Endothelial cell of umbilical vein (primary cell): Measurements from ENCODE around the gene DDX39A.

Source experiments
- EZH2 ChIP-seq: IDR thresholded peaks from 2 replicates; pipeline ENCODE4 v1.6.1; 2012; ENCODE audit warnings: borderline replicate concordance, low read depth, mild to moderate bottlenecking, moderate library complexity, low read length, inconsistent platforms; ENCODE audit not compliant: severe bottlenecking
- GATA2 ChIP-seq: IDR thresholded peaks from 2 replicates; pipeline ENCODE4 v1.7.0; 2011; ENCODE audit warnings: low read depth, mild to moderate bottlenecking, moderate library complexity, mixed read lengths, low read length; ENCODE audit not compliant: insufficient read length, insufficient read depth
- MAX ChIP-seq: IDR thresholded peaks from 2 replicates; pipeline ENCODE4 v1.6.1; 2011; ENCODE audit not compliant: insufficient read depth, insufficient read length
- POLR2A ChIP-seq: IDR thresholded peaks from 2 replicates; pipeline ENCODE4 v1.6.1; 2012; ENCODE audit warnings: low read depth, mild to moderate bottlenecking, control low read depth, low read length
- POLR2AphosphoS5 ChIP-seq: IDR thresholded peaks from 2 replicates; pipeline ENCODE4 v1.6.1; 2012; ENCODE audit warnings: low read depth, mild to moderate bottlenecking, control low read depth, low read length, moderate library complexity; ENCODE audit not compliant: insufficient read depth
- TF ChIP-seq, protein P1 (sequence below), 2 donors: IDR thresholded peaks; 1 replicate in 1 of 2; 2 replicates in 1 of 2; pipeline ENCODE4 v1.5.1; 2011; ENCODE audit warnings: low read length in 2 of 2, mild to moderate bottlenecking in 2 of 2, moderate library complexity in 2 of 2, control low read depth in 1 of 2, inconsistent platforms in 1 of 2, low read depth in 1 of 2; ENCODE audit not compliant: insufficient read depth in 1 of 2; ENCODE audit errors: extremely low read depth in 1 of 2

- TF ChIP-seq, protein P1, sequence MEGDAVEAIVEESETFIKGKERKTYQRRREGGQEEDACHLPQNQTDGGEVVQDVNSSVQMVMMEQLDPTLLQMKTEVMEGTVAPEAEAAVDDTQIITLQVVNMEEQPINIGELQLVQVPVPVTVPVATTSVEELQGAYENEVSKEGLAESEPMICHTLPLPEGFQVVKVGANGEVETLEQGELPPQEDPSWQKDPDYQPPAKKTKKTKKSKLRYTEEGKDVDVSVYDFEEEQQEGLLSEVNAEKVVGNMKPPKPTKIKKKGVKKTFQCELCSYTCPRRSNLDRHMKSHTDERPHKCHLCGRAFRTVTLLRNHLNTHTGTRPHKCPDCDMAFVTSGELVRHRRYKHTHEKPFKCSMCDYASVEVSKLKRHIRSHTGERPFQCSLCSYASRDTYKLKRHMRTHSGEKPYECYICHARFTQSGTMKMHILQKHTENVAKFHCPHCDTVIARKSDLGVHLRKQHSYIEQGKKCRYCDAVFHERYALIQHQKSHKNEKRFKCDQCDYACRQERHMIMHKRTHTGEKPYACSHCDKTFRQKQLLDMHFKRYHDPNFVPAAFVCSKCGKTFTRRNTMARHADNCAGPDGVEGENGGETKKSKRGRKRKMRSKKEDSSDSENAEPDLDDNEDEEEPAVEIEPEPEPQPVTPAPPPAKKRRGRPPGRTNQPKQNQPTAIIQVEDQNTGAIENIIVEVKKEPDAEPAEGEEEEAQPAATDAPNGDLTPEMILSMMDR (IDR thresholded peaks at IDR 0.05; ENCODE audit: extremely low read depth in 1 of 2, insufficient read depth in 1 of 2, low read depth in 1 of 2, low read length in 2 of 2) = no peak
- TF ChIP-seq POLR2A = no peak
- no peak for TF ChIP-seq GATA2
- no peak for TF ChIP-seq MAX
- no peak for TF ChIP-seq POLR2AphosphoS5
- TF ChIP-seq EZH2 = no peak
Observed at GRCh38 chr19:14435320-14436050, 16.3 kb upstream of the DDX39A start.
